ENCODE data around the gene DBH.

Gene DBH

GRCh38 chr9:133702798-133703590 is 66.8 kb downstream of the DBH start:
- intact Hi-C loops (cut with DNase I), result no loop called here
- no peak for DNase-seq

- intact Hi-C loops (cut with DNase I), result no loop called here
Observed at GRCh38 chr9:133703591-133704399, 67.6 kb downstream of the DBH start.

DNA sequence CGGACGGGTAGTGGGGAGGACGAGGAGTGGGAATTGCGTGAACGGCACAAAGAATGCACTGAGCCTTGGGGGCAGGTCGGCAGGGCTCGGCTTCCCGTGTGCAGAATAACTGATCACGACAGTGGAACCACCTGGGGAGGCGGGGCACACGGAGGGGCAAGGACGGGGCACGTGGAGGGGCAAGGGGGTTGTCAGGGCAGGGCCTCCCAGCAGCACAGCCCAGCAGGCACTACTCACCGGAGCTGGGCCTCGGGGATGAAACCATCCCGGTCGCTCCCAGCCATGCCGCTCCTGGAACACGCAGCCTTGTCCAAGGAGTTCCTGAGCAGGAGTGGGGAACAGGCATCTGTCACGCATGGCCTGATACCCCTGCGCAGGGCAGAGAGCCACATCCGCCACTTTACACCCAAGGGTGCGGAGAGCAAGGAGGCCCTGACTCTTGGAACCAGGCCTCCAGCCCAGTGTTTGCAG is 68.6 kb downstream of the DBH start:
- intact Hi-C loops (cut with DNase I), result no loop called here
- DNase-seq, result no peak

More at GRCh38 chr9:133703591-133704399, 67.6 kb downstream of the DBH start:
- DNase-seq, result no peak

- intact Hi-C loops (cut with DNase I), result no loop called here
- DNase-seq, result no peak
Observed at GRCh38 chr9:133705576-133705975, 69.4 kb downstream of the DBH start.

GRCh38 chr9:133706307-133707050 is 70.3 kb downstream of the DBH start:
- DNase-seq, result no peak
- intact Hi-C loops (cut with DNase I), result no loop called here

DNA sequence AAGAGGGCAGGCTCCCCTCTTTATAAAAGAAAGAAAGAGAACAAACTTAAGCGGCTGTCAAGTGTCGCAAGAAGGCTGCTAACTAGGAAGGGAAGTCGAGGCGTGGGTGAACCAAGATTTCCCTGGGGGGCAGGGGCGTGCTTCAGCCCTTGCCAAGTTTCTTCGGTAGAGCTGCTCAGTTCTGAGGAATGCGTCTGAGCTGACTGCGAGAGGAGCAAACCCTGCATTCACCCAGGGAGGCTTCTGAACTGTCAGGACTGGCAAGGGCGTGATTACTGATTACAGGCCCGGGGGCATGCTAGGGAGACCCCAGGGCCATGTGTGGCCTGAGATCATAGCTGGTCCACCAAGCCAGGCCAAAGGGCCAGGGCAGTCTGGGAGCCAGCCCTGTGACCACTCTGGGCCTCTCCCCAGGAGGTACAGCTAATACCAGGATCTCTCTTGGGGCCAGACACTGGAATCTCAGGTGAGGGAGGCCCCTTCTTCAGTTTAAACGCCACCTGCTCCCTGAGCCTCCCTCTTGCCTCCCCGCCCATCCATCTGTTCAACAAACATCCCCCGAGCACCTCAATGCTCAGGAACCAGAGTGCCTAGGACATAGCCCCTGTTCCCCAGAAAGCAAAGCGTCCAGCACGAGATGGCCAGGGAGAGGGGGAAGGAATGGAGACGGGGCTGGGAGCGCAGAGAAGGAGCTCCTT is 71.1 kb downstream of the DBH start:
- intact Hi-C loops (cut with DNase I), result no loop called here
- DNase-seq, result peak; percentile 46 to 93 (median 76)

DNA sequence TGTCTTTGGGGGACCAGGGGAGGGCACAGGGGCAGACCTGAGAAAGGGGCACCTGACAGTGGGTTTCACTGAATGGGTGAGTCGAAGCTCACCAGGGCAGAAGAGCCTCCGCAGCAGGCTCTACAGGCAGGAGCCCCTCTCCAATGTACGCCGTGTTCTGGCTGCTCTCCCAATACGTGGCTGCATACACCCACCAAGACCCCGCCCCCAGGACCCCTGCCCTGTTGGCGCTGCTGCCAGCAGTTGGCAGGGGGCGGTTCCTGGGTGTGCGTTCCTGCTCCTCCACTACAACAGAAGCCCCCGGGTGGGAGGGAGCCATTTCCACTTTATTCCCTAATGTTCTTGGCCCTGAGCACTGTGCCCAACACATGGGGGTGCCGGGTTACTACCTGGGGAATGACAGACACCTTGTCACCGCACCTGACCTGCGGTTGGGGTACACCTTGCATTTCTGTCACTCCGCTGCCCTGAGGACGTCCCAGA is 71.6 kb downstream of the DBH start:
- DNase-seq, result no peak
- intact Hi-C loops (cut with DNase I), result no loop called here

GRCh38 chr9:133708246-133709014 is 72.3 kb downstream of the DBH start:
- DNase-seq, result no peak
- intact Hi-C loops (cut with DNase I), result no loop called here

Data from head of caudate nucleus (tissue), 42 donors.